Posterior cingulate gyrus (tissue), 11 donors: ENCODE data around the gene MPP3.
"Not testable (repeated sequence)": the region's sequence is repeated elsewhere in the genome, so short reads cannot be mapped to it uniquely, and the experiment has no call there.

Experiments
- DNase-seq, 10 donors: peaks; one replicate each; pipeline versions ENCODE4 v3.0.0 to v3.0.0-alpha.2; 2020 to 2021; ENCODE audit warnings: mixed read lengths in 3 of 10
- intact Hi-C: fragments of 100-400 bp; cut with DNase I; formaldehyde crosslinking; loops from one replicate; pipeline ENCODE4 v1.15.1; 2023

Gene MPP3

GRCh38 chr17:43832976-43833829 is at the start of gene MPP3:
MPP3 (minus strand) TSS chr17:43833146; CDS start chr17:43831906, 1,240 bp downstream.
- peak; percentile 19 to 94 (median 54) for DNase-seq
- intact Hi-C loops, result no loop called here

- DNase-seq, result no peak
- intact Hi-C loops, result no loop called here
Observed at GRCh38 chr17:43881758-43882505, 49.0 kb upstream of the MPP3 start.

DNA sequence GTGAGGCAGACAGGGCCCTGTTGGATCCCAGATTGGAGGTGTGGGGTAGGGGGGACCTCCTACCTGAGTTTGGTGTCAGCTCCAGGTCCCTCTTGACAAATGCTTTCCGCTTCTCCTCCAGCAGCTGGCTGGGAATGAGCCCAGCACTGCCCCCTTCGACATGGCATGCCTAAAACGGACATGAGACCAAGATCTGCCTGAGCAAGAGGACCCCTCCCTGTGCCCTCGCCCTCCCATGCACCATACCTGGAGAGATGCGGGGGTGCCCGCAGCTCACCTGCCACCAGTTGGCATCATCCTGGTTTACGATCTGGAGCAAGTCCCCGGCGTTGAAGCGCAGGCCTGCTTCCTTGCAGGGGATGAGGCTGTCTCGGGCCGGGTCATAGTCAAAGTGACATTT is 48.2 kb upstream of the MPP3 start:
- intact Hi-C loops, result no loop called here
- DNase-seq, result no peak

DNA sequence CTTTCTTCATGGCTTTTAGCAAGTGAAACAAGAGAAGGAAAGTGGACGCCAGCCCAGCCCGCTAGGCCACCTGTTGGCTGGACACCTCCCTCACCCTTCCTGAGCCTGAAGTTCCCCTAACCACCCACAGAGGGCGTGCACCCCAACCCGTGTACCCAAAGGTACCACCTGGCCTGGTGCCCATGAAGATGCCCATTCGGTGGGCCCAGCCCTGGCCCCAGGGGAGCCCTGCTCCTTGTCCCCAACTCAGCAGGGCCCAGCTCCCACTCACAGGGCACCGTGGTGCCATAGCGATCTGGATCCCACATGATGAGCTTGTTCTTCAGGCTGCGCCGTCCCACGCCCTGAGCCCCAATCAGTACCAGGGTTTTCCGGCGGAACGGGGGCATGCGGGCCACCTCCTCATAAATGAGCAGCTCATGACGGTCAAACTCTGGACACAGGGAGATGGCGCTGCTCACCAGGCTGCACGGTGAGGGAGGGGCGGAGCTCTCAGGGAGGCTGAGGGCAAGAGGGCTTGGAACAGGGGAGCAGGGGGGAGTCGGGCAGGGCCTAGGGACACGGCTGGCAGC is 47.6 kb upstream of the MPP3 start:
- intact Hi-C loops, result no loop called here
- peak in 5 of 10 donors; percentile 15 to 82 (median 28) for DNase-seq

- intact Hi-C loops, result loop anchor here (10.0 kb wide), 2 partner anchors 65 to 115 kb away; partner anchors contain the start of gene PPY
- no peak for DNase-seq
Observed at GRCh38 chr17:43879723-43880419, 46.9 kb upstream of the MPP3 start.

DNA sequence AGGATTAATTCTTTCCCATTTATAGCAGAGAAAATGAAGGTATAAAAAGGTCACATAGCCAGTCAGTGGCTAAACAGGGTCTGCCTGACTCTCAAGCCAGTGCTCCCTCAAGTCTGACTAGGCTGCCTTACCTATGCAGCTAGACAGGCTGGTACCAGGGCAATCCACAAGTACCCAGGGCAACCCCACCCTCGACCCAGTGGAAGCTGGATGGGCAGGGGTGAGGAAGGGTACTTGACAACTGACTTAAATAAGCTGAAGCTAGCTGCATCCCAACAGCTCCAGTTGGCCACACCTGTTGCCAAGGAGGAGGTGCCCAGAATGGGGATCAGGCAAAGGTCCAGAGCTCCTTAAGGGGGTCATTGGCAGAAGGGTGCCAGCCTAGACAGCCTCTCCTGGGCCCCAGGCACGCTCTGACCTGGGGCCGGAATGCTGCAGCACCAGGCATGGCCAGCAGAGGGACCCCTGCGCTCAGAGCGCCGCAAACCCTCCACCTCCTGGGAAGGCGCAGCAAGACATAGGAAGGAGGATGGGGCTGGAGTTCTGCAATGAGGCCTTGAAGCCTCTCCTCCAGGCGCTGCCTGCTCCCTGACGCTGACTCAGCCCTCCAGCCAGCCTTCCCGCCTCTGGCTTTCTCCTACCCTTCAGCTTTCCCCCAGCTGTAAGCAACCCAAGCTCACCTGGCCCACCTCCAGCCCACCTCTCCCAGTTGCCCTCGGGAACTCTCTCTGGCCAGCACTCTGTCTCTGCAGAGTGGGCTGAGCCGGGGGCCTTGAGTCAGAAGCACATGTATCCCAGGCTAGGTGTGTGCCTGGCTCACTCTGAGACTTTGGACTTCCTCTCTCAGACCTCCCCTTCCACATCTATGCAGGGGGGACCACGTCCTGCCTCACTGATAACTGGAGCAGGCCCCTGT is 45.6 kb upstream of the MPP3 start:
- peak; percentile 57 to 97 (median 80) for DNase-seq
- intact Hi-C loops, result loop anchor here (1.0 to 10.0 kb wide), 3 partner anchors 66 to 163 kb away; partner anchors contain the start of gene PPY

DNA sequence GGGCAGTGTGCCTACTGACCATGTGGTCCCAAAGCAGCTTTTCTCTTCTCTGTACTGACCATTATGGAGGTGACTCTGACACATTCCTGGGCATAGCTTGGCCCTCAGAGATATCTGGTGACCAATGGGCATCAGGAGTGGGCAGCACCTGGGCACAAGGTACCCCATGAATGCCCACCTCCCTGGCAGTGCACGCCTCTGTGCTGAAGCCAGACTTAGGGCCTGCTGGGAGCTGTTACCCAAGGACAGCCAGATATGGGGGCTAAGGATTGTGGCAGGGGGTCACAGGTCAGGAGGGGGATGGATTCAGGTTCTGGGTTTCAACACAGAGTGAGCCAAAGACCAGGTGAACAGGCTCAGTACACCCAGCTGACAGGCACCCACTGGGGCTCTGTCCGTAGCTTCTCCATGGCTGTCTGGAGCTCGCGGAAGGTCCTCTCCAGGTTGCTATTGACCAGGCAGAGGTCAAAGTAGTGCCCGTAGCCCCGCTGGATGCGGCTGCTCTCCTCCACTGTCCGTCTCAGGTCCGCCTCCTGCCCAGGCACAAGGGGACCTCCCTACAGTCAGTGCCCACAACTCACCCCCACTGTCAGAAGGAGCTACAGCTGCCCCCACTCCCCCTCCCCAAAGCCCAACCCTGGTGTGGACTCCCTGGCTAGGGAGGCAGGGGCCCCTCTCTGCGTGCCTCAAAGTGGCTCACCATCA is 44.7 kb upstream of the MPP3 start:
- DNase-seq, result peak in 1 of 10 donors; percentile 61
- intact Hi-C loops, result loop anchor here (1.0 to 10.0 kb wide), 3 partner anchors 67 to 164 kb away; partner anchors contain the start of gene PPY

DNA sequence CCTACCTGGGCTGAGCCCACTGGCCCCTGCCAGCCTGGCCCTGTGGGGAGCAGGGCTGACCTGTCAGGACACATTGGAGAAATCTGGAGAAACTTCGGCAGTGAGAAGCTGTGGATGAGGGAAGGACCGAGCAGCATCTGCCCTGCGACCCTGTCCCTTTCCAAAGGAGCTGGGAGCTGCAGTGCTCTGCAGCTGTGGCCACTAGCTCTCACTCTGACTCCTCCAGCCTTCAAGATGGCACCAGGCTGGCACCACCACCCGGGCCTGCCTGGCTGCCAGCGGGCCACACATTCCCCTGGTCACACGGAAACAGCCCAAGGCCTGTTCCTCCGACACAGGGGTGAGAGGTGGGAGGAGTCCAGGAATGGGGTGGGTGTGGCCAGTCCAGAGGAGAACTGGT is 44.1 kb upstream of the MPP3 start:
- DNase-seq, result peak in 1 of 10 donors; percentile 41

DNA sequence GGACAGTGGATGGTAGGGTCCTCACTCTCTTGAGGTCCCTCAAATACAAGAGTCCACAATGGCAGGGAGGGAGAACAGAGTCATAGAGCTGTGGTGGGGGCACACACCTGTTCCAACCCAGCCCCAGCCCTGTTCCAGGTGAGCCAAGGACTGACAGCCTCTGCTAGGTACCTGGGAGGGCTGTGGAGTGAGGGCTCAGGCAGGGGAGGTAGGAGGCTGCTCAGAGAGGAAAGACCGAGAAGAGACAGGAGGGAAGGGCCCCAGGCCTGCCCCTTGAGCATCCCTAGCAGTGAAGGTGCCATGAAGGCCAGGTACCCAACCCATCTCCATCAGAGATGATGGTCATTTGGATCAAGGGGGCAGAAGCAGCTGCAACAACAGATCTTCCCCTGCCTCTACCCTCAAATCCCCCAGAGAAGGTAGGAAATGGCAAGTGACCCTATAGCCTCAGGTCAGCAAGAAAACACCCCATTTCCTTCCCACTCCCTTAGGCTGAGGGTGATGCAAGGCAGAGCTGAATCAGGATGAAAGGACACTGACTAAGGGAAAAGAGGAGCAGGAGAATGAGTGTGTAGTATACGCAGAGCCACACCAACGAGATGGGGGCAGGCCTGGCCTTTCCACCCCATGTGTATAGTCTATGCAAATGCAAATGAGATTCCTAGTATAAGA is 42.7 kb upstream of the MPP3 start:
- intact Hi-C loops, result loop anchor here (10.0 kb wide), 2 partner anchors 69 to 119 kb away; partner anchors contain the start of gene PPY

More for the DNA sequence above, 44.1 kb upstream of the MPP3 start:
- intact Hi-C loops, result loop anchor here (10.0 kb wide), 2 partner anchors 68 to 118 kb away; partner anchors contain the start of gene PPY

DNA sequence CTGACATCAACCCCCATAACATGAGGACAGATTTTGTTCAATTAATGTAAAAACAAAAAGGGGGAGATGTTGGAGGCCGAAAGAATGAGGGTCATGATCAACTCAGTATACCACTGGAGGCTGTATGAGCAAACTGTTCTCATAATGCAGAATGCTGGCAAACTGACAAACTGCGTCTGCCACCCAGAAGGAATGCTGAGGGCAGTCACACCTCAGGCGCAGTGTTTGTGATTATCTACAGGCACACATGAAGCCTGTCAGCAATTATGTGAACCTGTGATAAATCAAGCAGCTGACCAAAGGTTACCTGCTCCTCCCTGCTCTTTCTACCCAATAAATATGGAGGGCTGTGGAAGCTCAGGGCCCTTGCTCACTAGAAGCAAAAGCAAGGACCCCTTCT is 41.3 kb upstream of the MPP3 start:
- no peak for DNase-seq
- intact Hi-C loops, result loop anchor here (10.0 kb wide), 2 partner anchors 71 to 121 kb away; partner anchors contain the start of gene PPY

More for the DNA sequence above, 42.7 kb upstream of the MPP3 start:
- peak in 1 of 10 donors; percentile 59 for DNase-seq

DNA sequence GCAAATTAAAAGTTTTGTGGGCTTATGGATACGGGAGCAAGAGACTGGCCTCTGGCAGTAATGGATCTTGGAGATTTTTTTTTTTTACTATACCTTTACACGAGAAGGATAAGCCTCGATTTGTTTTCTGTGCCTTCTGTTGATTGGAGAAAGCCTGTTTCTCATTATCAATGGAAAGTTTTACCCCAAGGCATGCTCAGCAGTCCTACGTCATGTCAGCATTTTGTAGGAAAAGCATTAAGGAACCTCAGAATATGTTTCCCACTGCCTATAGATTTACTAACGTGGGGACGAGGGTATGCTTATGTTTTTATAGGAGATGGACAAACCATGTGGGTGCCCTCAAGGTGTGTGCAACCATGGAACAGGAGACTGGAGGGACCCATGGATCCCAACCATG is 40.9 kb upstream of the MPP3 start:
- no peak for DNase-seq
- intact Hi-C loops, result loop anchor here (10.0 kb wide), 2 partner anchors 71 to 121 kb away; partner anchors contain the start of gene PPY

GRCh38 chr17:43873091-43873490 is 40.1 kb upstream of the MPP3 start:
- intact Hi-C loops, result loop anchor here (10.0 kb wide), 2 partner anchors 72 to 122 kb away; partner anchors contain the start of gene PPY
- no peak for DNase-seq

GRCh38 chr17:43871946-43872690 is 39.2 kb upstream of the MPP3 start:
- DNase-seq, result no peak
- intact Hi-C loops, result loop anchor here (10.0 kb wide), 2 partner anchors 73 to 123 kb away; partner anchors contain the start of gene PPY

- intact Hi-C loops, result not testable (repeated sequence)
Observed at GRCh38 chr17:43869031-43869430, 36.1 kb upstream of the MPP3 start.

DNA sequence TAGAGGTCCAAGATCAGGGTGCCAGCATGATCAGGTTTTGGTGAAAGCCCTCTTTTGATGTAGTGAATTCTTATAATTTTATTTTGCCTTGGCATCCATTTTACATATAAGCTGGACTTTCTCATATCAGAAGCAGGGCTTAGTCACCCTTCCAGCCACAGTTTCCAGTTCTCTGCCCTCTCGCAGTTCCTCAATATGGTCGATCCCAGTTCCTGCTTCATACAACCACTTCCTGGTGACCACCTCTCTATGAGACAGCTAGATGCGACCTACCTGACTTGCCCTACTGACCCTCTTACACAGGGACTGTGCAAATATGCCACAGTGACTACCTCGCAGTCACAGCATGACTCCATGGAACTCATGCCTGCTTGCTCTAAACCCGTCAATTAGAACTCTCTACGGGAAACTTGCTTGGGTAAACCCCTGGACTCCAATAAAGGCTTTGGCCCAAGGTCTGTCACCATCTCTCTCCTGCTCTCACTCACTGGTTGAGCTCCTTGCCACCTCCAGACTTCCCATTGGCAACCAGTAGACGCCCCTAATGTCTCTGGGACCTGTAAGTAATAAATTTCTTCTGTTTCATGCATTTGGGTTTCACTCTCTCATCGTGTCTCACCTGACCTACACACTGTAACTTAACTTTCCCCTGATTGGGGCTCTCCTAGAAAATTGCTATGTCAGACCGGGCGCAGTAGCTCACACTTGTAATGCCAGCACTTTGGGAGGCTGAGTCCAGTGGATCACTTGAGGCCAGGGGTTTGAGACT is 35.5 kb upstream of the MPP3 start:
- no peak for DNase-seq
- intact Hi-C loops, result no loop called here

More at GRCh38 chr17:43869031-43869430, 36.1 kb upstream of the MPP3 start:
- not testable (repeated sequence) for DNase-seq
